Stimulated activated CD4-positive, alpha-beta T cell treated with anti-CD3 and anti-CD28 coated beads, Interleukin-12 subunit alpha, Interleukin-12 subunit beta, amount 100 ng/mL, for 24 hours (primary cell): ENCODE results near the gene TDRD9.

Source experiments
- DNase-seq, 2 experiments: peaks; one replicate each; pipeline ENCODE4 v3.0.0-alpha.2; 2020; ENCODE audit warnings: low read depth in 2 of 2

The TDRD9 gene

GRCh38 chr14:104066719-104067295 is 138.6 kb downstream of the TDRD9 start:
- DNase-seq, result no peak

DNA sequence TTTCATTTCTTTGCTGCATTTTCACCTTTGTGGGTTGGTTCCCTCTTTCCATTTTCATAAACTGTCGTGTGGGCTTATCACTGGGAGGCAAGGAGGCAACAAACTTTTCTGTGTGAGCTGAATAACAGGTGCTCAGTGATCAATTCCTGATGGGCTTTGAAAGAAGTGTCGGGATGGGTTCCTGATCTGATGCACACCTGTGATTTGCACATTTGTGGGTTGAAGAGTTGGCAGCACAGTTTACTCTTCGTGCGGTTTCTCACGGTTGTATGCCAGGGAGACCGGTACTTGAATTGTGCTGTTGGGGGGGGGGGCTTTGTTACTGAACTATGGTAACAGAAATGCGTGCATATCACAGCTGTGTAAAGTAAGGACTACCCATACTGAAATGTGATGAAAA is 141.3 kb downstream of the TDRD9 start:
- no peak for DNase-seq

DNA sequence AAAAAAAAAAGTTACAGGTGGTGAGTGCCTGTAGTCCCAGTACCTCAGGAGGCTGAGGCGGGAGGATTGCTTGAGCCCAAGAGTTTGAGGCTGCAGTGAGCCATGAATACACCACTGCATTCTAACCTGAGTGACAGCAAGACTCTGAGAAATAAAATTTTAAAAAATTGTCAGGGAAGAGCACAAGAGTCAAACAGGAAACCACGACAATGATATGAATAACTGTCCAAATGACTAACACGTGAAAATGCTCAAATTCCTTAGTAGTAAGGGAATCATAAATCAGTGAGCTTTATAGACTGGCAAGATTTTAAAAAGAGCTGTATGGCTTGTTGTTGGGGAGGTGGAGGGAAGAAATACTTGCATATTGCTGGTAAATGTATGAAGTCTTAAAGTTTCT is 144.3 kb downstream of the TDRD9 start:
- no peak for DNase-seq

DNA sequence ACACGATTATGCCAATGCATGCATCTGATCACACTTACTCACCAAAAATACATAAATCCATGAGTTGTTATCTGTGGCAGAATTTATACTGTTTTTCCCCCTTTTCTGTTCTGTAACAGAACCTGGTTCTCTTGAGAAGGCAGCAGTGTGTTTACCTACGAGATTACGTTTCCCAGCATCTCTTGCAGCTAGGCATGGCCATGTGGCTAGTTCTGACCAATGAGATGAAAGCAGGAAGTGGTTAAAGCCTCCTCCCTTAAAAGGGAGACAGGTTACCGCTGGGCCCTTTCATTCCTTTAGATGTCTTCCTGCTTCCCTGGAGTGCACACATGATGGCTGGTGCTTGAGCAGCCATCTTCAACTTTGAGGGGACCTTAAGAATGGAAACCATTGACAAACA is 145.5 kb downstream of the TDRD9 start:
- no peak for DNase-seq

DNA sequence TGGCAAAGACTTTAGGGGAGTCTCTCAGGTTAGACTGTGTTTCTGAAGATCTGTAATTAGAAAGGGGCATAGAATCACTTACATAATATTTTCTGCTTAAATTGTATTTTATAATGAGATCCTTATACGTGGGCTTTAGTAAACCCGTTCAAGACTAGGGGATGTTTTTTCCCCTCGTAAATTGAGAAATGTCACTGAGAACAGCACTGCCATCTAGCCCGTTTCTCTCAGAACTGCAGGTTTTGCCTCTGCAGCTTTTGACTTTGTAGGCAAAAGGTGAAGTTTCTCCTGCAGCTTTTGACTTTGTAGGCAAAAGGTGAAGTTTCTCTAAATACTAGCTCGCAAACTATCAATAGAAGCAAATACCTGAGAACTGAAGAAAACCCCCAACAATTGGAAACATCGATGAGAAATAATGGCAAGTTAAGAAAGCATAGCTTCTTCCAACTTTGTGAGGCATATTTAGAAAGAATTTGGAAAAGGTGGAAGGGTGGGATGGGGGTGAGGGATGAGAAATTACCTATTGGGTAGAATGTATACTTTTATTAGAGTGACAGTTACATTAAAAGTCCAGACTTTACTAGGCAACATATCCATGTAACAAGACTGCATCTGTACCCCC is 147.4 kb downstream of the TDRD9 start:
- no peak for DNase-seq

DNA sequence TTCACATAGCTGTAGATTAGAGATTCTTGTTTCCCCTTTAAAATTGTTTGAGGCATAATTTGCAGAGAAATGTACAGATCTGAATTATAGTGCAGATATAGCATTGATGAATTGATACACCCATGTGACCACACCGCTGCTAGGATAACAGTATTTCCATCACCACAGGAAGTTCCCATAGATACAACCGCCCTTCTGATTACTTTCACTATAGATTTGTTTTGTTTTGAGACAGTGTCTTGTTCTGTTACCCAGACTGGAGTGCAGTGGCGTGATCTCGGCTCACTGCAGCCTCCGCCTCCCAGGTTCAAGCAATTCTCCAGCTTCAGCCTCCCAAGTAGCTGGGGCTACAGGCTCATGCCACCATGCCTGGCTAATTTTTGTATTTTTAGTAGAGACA is 148.5 kb downstream of the TDRD9 start:
- no peak for DNase-seq

DNA sequence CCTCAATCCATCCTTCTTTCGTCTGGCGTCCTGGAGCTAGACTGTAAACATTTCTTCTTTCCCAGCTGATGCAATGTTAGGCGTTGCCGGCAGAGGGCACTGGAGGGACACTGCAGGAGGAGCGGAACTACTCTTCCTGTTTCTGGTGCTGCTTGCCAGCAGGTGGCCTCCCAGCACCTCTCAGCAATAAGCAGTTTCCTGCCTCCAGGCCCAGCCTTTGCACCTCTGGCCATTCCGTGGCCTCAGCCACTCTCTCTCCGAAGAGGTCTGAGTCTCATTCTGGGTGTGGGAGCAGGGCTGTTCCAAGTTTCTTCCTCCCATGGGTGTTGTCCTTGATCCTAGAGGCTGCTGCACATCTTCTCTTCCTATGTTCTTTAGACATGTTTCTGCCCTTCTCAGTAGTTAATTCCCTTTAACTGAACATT is 149.8 kb downstream of the TDRD9 start:
- DNase-seq, result peak; percentile 65 to 83

GRCh38 chr14:104080376-104081260 is 152.4 kb downstream of the TDRD9 start:
- DNase-seq, result no peak

DNA sequence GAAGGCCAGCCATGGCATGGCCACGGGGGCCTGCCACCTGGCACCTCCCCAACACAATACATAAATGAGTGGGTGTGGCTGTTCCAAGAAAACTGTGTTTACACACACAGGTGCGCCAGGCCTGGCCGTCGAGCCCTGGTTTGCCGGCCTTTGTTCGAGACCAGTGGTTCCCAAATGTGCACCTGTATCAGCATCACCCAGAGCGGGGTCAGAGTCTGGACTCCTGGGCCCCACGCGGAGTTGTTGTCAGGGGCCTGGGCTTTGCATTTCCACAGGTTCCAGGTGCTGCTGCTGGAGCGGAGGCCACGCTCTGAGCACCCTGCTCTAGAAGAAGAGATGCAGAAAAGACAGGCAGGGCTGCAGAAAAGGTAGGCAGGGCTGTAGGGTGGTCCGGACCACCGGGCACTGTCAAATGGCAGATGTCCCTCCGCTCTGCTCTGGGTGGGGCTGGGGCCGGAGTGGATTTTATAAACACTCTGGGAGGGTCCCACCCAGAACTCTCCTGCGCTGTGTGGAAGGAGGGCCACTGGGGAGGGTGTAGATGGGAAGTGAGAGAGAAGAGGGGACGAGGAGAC is 153.1 kb downstream of the TDRD9 start:
- no peak for DNase-seq

- DNase-seq, result no peak
Observed at GRCh38 chr14:104081951-104082464, 153.8 kb downstream of the TDRD9 start.

DNA sequence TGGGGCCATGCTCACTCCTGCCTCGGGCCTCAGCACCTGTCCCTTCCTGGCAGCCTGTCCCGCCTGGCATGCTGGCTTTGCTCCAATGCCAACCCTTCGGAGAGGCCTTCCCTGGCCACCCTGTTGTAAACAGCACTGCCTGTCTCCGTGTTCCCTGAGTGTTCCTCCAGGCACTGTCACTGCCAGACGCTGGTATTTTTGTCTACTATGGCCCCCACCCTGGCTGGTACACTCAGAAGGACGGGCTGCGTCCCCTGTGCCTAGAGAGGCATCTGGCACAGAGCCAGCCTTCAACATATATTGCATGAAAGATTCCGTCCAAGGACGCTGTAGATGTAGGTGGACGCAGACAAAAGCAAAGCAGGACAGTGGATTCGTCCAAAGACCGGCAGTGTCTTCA is 154.6 kb downstream of the TDRD9 start:
- DNase-seq, result no peak

DNA sequence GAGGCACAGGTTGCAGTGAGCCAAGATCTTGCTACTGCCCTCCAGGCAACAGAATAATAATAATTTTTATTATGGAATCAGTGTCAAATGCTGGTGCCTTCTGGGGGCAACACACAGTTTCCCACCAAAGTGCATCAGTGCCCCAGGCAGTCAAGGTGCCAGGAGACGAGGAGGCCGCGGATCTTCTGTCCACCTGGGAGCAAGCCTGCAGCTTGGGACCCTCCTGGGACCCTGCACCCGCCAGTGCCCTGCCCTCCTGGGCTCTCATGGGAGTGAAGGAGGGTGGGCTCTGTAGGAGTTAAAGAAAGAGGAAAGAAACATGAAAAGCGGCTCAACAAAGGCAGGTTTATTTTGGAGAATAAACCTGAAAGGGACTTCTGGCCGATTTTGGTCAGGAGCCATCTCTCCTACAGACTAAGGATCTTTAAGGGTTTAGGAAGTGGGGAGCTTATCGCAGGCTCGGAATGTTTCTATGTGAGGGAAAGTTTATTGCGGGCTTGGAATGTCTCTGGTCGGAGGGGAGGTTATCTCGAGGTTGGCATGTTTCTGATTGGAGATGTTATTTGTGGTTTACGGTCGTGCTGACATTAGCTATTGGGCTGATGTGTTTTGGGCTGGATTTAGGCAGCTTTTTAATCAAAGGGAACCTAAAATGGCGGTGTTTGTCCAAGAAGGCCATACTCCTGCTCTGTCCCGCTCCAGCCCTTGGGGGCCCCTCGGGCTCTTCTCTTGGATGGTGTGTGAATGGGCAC is 156.2 kb downstream of the TDRD9 start:
- no peak for DNase-seq

GRCh38 chr14:104085032-104085888 is 157.0 kb downstream of the TDRD9 start, which contains the start of gene ASPG:
ASPG (plus strand) TSS chr14:104085700; CDS start chr14:104085771, 71 bp downstream.
- DNase-seq, result no peak

DNA sequence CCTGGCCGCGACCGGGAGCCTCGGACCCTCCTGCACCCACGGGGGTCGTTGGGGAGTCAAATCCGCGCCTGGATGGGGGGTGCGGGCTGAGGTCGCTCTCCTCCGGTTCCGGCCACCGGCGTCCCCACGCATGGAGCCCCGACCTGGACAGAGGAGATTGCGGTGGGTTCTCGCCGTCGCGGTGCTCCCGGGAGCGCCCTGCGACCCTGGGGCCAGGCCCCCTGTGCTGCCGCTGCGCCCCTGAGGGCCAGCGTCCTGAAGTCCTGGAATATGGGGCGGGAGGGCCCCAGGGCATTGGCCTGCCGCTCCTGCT is 157.6 kb downstream of the TDRD9 start:
- DNase-seq, result no peak

DNA sequence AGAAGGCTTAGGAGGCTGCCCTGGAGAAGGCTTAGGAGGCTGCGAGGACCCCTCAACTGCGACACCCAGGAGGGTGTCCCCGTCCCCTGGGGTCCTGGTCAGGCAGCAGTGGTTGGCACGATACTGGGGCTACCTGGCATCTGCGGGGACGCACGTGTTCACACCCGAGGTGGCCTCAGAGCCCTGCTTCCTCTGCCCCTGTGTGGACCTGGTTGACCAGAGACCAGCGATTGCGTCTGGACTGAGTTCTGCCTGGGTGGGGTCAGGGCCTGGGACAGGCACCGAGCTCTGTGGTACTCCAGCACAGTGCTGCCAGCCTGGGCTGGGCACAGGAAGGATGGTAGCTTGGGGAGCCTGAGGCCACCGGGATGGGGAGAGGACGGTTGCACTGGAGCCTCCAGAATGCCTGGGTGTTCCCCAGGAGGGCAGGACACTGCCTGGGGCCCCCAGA is 158.0 kb downstream of the TDRD9 start:
- DNase-seq, result no peak

- no peak for DNase-seq
Observed at GRCh38 chr14:104086661-104087461, 158.6 kb downstream of the TDRD9 start.

DNA sequence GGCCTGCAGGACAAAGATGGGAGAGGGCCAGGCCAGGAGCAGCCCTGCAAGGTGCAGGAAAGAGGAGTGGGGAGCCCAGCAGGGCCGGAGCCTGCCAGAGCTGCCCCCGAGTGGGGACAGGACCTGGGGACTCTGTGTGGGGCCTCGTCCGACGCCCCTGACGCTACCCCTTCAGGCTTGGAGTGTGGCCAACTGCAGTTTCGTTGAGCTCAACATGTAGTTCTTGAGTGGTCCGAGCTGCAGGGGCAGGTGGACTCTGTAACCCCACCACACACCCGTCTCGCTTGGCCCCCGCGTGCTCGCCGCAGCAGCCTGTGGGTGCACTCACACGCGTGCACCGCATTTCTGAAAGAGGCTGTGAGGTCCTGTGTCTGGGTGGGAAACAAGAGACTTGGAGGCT is 159.2 kb downstream of the TDRD9 start:
- no peak for DNase-seq

DNA sequence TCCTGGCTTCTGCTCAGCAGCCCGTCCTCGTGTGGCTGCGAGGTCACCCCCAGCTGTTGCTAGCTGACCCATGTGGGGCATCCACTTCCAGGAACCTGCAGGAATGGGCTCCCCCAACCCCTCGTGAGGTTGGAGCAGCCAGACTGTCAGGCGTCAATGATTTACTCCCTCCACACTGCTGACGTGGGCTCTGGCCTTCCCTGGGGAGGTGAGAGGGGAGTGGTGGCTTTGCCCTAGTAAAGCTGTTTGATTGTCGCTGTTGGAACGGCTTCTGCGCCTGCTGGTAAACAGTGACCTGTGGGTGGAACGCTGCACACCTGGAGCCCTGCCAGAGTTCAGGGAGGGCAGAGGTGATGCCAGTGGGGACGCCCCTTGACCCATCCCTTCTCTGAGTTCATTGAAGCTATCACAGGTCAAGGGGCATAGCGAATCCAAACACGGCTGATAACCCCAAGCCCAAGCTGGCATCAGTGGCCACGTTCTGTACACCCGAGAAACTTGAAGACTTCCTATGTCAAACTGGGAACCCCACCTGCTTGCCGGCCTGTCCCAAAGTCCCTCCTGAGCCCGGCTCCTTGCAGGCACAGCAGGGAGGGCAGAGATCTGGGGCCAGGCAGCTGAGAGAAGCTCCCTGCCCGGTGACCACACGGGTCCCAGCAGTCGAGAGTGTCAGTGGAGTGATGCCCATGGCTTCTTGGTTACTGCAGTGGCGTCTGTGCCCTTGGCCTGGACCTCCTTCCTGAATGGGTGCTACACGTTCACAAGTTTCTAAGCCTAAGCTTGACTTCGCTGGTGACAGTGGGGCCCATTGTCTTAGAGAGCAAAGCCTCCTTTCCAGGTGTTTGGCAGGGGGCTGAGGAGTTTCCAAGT is 160.0 kb downstream of the TDRD9 start:
- no peak for DNase-seq
